H1 (cell line): ENCODE measurements around the gene TUBGCP3. TPM values are rescaled to one million over a fixed set of nuclear protein-coding genes. Genes with fewer than 3 reads are reported as not detected.

Source experiments
- CTCF ChIA-PET: fragments of 300-600 bp; sonication (Branson Sonifier 250); formaldehyde crosslinking; loops from one replicate; lab custom pipeline; 2021; ENCODE audit not compliant: partially characterized antibody; lab: Charles Lee
- POLR2A ChIA-PET: fragments of 300-600 bp; sonication (Branson Sonifier 250); formaldehyde crosslinking; loops from one replicate; lab custom pipeline; 2021; ENCODE audit warnings: inconsistent platforms; ENCODE audit not compliant: partially characterized antibody; lab: Charles Lee
- DNase-seq, 2 experiments: peaks; one replicate each; pipeline versions ENCODE4 v3.0.0 to v3.0.0-alpha.2; 2010 to 2022; ENCODE audit warnings: low spot score in 2 of 2, low read depth in 1 of 2, mixed read lengths in 1 of 2
- FAIRE-seq: peaks from 2 replicates; lab custom pipeline; 2011; peaks lifted over from hg19 to GRCh38; lab: Jason Lieb, UNC
- H2AFZ ChIP-seq: 2 replicates; pipeline ENCODE4 v1.8.1; 2012; ENCODE audit warnings: low read length, inconsistent platforms
- H2AK5ac ChIP-seq: 2 replicates; pipeline ENCODE4 v1.6.1; 2013; ENCODE audit warnings: low read depth, low read length
- H2BK120ac ChIP-seq: replicated peaks from 2 replicates; pipeline ENCODE3; 2013; ENCODE audit warnings: low read depth, low read length, inconsistent platforms
- H2BK12ac ChIP-seq: 2 replicates; pipeline ENCODE4 v1.6.1; 2013; ENCODE audit warnings: low read depth, low read length
- H2BK15ac ChIP-seq: 2 replicates; pipeline ENCODE4 v1.6.1; 2013; ENCODE audit warnings: low read length
- H2BK20ac ChIP-seq: 2 replicates; pipeline ENCODE4 v1.6.1; 2013; ENCODE audit warnings: low read length
- H2BK5ac ChIP-seq: 2 replicates; pipeline ENCODE4 v1.6.1; 2013; ENCODE audit warnings: low read depth, low read length
- H3K14ac ChIP-seq: 2 replicates; pipeline ENCODE4 v1.6.1; 2013; ENCODE audit warnings: inconsistent platforms; ENCODE audit not compliant: insufficient read length
- H3K18ac ChIP-seq: 2 replicates; pipeline ENCODE4 v1.6.1; 2013; ENCODE audit warnings: low read length; ENCODE audit errors: extremely low read depth
- H3K23ac ChIP-seq: 2 replicates; pipeline ENCODE4 v1.6.1; 2013; ENCODE audit warnings: inconsistent platforms; ENCODE audit not compliant: insufficient read length
- H3K23me2 ChIP-seq: 2 replicates; pipeline ENCODE4 v1.6.1; 2013; ENCODE audit warnings: low read depth, low read length
- H3K27ac ChIP-seq: 2 replicates; pipeline ENCODE4 v1.6.1; 2011; ENCODE audit warnings: low read depth, low read length, inconsistent platforms
- H3K27me3 ChIP-seq, 4 experiments: replicated peaks in 1 of 4; 1 replicate in 1 of 4; 2 replicates in 3 of 4; pipeline versions ENCODE4 v1.6.1 to v1.8.1; 2011 to 2013; ENCODE audit warnings: low read length in 3 of 4, mild to moderate bottlenecking in 3 of 4, inconsistent platforms in 2 of 4, mixed read lengths in 2 of 4, moderate library complexity in 1 of 4; ENCODE audit not compliant: control insufficient read depth in 3 of 4, insufficient read depth in 3 of 4; ENCODE audit errors: extremely low read depth in 1 of 4
- H3K36me3 ChIP-seq, 4 experiments: 2 replicates each; pipeline versions ENCODE4 v1.6.1 to v1.8.1; 2011 to 2013; ENCODE audit warnings: mild to moderate bottlenecking in 4 of 4, low read length in 3 of 4, moderate library complexity in 2 of 4, control low read depth in 1 of 4, inconsistent platforms in 1 of 4; ENCODE audit not compliant: insufficient read depth in 4 of 4, control insufficient read depth in 2 of 4
- H3K4ac ChIP-seq: replicated peaks from 2 replicates; pipeline ENCODE3; 2013; ENCODE audit warnings: low read length, low read depth, mixed read lengths, inconsistent platforms; ENCODE audit not compliant: insufficient read length
- H3K4me1 ChIP-seq, 4 experiments: replicated peaks in 1 of 4; 1 replicate in 1 of 4; 2 replicates in 3 of 4; pipeline versions ENCODE4 v1.6.1 to v1.8.1; 2011 to 2013; ENCODE audit warnings: low read length in 3 of 4, inconsistent platforms in 2 of 4, mixed read lengths in 1 of 4; ENCODE audit not compliant: insufficient read depth in 4 of 4, control insufficient read depth in 3 of 4
- H3K4me2 ChIP-seq, 2 experiments: 2 replicates each; pipeline versions ENCODE4 v1.6.1 to v1.8.1; 2011 to 2013; ENCODE audit warnings: low read depth in 2 of 2, low read length in 2 of 2, control low read depth in 1 of 2, inconsistent platforms in 1 of 2, mild to moderate bottlenecking in 1 of 2; ENCODE audit not compliant: insufficient read depth in 1 of 2
- H3K4me3 ChIP-seq, 4 experiments: fragments of 200-600, 300-600 bp in 1 of 4; sonication (generic), shearing (Covaris generic), sonication (Bioruptor Twin) in 1 of 4; 2 replicates each; pipeline versions ENCODE4 v1.5.1 to v1.8.1; 2011 to 2016; ENCODE audit warnings: low read length in 4 of 4, low read depth in 3 of 4, control low read depth in 2 of 4, inconsistent platforms in 2 of 4, mild to moderate bottlenecking in 2 of 4, mixed read lengths in 1 of 4, moderate library complexity in 1 of 4; ENCODE audit not compliant: insufficient read depth in 2 of 4; ENCODE audit errors: extremely low read depth in 1 of 4
- H3K56ac ChIP-seq: replicated peaks from 2 replicates; pipeline ENCODE3; 2013; ENCODE audit warnings: low read depth, mild to moderate bottlenecking, mixed read lengths, low read length, inconsistent platforms; ENCODE audit not compliant: insufficient read length
- H3K79me1 ChIP-seq: 2 replicates; pipeline ENCODE4 v1.6.1; 2013; ENCODE audit warnings: low read depth, low read length, control low read depth
- H3K79me2 ChIP-seq, 2 experiments: 2 replicates each; pipeline versions ENCODE4 v1.6.1 to v1.8.1; 2012 to 2013; ENCODE audit warnings: low read length in 2 of 2, mild to moderate bottlenecking in 2 of 2, inconsistent platforms in 1 of 2; ENCODE audit not compliant: insufficient read depth in 2 of 2, control insufficient read depth in 1 of 2
- H3K9ac ChIP-seq, 4 experiments: replicated peaks in 1 of 4; 1 replicate in 1 of 4; 2 replicates in 3 of 4; pipeline versions ENCODE4 v1.6.1 to v1.8.1; 2011 to 2013; ENCODE audit warnings: low read depth in 3 of 4, low read length in 3 of 4, control low read depth in 2 of 4, mild to moderate bottlenecking in 2 of 4, moderate library complexity in 2 of 4, inconsistent platforms in 1 of 4; ENCODE audit errors: extremely low read depth in 1 of 4
- H3K9me3 ChIP-seq, 2 experiments: 2 replicates each; pipeline versions ENCODE4 v1.6.1 to v1.8.1; 2012 to 2013; ENCODE audit warnings: mild to moderate bottlenecking in 2 of 2, moderate library complexity in 2 of 2, control low read depth in 1 of 2, inconsistent platforms in 1 of 2, low read depth in 1 of 2, low read length in 1 of 2, mixed read lengths in 1 of 2; ENCODE audit not compliant: insufficient read depth in 2 of 2
- H4K20me1 ChIP-seq, 2 experiments: replicated peaks in 1 of 2; 2 replicates each; pipeline versions ENCODE3 to v1.8.1; 2011 to 2013; ENCODE audit warnings: inconsistent platforms in 2 of 2, low read length in 2 of 2, mild to moderate bottlenecking in 1 of 2; ENCODE audit not compliant: insufficient read depth in 2 of 2, control insufficient read depth in 1 of 2
- H4K5ac ChIP-seq: 2 replicates; pipeline ENCODE4 v1.6.1; 2013; ENCODE audit warnings: low read length, low read depth, mixed read lengths, inconsistent platforms; ENCODE audit not compliant: insufficient read length
- H4K8ac ChIP-seq: 2 replicates; pipeline ENCODE4 v1.8.0; 2013; ENCODE audit warnings: mild to moderate bottlenecking, moderate library complexity, low read length, inconsistent platforms; ENCODE audit not compliant: insufficient read depth; ENCODE audit errors: extremely low read depth
- H4K91ac ChIP-seq: replicated peaks from 2 replicates; pipeline ENCODE3; 2013; ENCODE audit warnings: low read length, mixed read lengths, inconsistent platforms; ENCODE audit not compliant: insufficient read length
- CBX5 ChIP-seq: fragments of 300-800, 300-1000 bp; sonication (generic); IDR thresholded peaks from 2 replicates; pipeline ENCODE4 v1.7.1; 2016; ENCODE audit warnings: antibody characterized with exemption, low read length, low read depth
- CREB1 ChIP-seq: IDR thresholded peaks from 2 replicates; pipeline ENCODE4 v1.6.1; 2012; ENCODE audit warnings: inconsistent platforms
- EZH2 ChIP-seq: fragments of 200-600 bp; sonication (generic); IDR thresholded peaks from 2 replicates; pipeline ENCODE4 v1.7.1; 2012; ENCODE audit warnings: low read depth, mild to moderate bottlenecking, moderate library complexity, low read length, inconsistent platforms; ENCODE audit not compliant: severe bottlenecking
- FOSL1 ChIP-seq: IDR thresholded peaks from 2 replicates; pipeline ENCODE4 v1.6.1; 2011; ENCODE audit warnings: mild to moderate bottlenecking, low read depth, low read length, moderate library complexity; ENCODE audit not compliant: insufficient read depth
- HDAC2 ChIP-seq, 2 experiments: fragments of 300-600 bp in 1 of 2; sonication (generic) in 1 of 2; IDR thresholded peaks; 2 replicates each; pipeline ENCODE4 v1.6.1; 2011 to 2012; ENCODE audit warnings: low read depth in 2 of 2, low read length in 2 of 2, mild to moderate bottlenecking in 2 of 2, moderate library complexity in 2 of 2, borderline replicate concordance in 1 of 2, inconsistent platforms in 1 of 2
- KDM1A ChIP-seq: fragments of 200-600, 300-600 bp; sonication (generic); IDR thresholded peaks from 2 replicates; pipeline ENCODE4 v1.7.1; 2016; ENCODE audit warnings: mild to moderate bottlenecking, low read length, borderline replicate concordance
- RBBP5 ChIP-seq: IDR thresholded peaks from 2 replicates; pipeline ENCODE4 v1.7.1; 2012; ENCODE audit warnings: low read depth, mild to moderate bottlenecking, inconsistent platforms, low read length, moderate library complexity, borderline replicate concordance
- RNF2 ChIP-seq: fragments of 200-900, 300-1000 bp; sonication (generic); IDR thresholded peaks from 2 replicates; pipeline ENCODE4 v1.7.1; 2016; ENCODE audit warnings: borderline replicate concordance, low read depth, mild to moderate bottlenecking, antibody characterized with exemption, low read length; ENCODE audit not compliant: poor library complexity, severe bottlenecking; ENCODE audit errors: missing control alignments
- SAP30 ChIP-seq: fragments of 300-600 bp; sonication (generic); IDR thresholded peaks from 2 replicates; pipeline ENCODE4 v1.7.1; 2012; ENCODE audit warnings: low read length, moderate library complexity, mild to moderate bottlenecking, inconsistent platforms; ENCODE audit not compliant: insufficient read depth, insufficient replicate concordance
- TAF1 ChIP-seq: IDR thresholded peaks from 2 replicates; pipeline ENCODE4 v1.6.1; 2011; ENCODE audit warnings: mild to moderate bottlenecking, low read depth, low read length
- TAF7 ChIP-seq: optimal IDR thresholded peaks from 2 replicates; pipeline ENCODE3; 2011; ENCODE audit warnings: low read depth, mild to moderate bottlenecking, inconsistent platforms, low read length, moderate library complexity, borderline replicate concordance
- YY1 ChIP-seq: IDR thresholded peaks from 2 replicates; pipeline ENCODE4 v1.6.1; 2011; ENCODE audit warnings: low read depth, mild to moderate bottlenecking, low read length
- WGBS, 2 experiments: shearing (Covaris generic) in 1 of 2; methylation state at CpG; one replicate each; pipeline versions ENCODE4 v1.1.6 to v1.1.7; 2013 to 2015; ENCODE audit warnings: low lambda C conversion rate in 2 of 2, mixed read lengths in 2 of 2, inconsistent platforms in 1 of 2, low coverage in 1 of 2, missing lambda C conversion rate in 1 of 2; ENCODE audit not compliant: insufficient replicate concordance in 2 of 2, insufficient coverage in 1 of 2, insufficient read length in 1 of 2; ENCODE audit errors: extremely low coverage in 1 of 2, missing lambda C conversion rate in 1 of 2; 5-methylcytosine and 5-hydroxymethylcytosine counted together
- polyA plus RNA-seq, 7 experiments: library from polyadenylated mRNA; depleted of rRNA in 3 of 7; stranded (reverse) in 5 of 7; unstranded in 2 of 7; fragments of >200 nt in 5 of 7; fragments of 200-250 nt in 2 of 7; gene quantifications; 1 replicate in 5 of 7; 2 replicates in 1 of 7; 4 replicates in 1 of 7; pipeline versions ENCODE4 v1.2.1 to v1.2.3, GENCODE V29; 2011 to 2013; ENCODE audit warnings: missing spikeins in 2 of 7, mixed read lengths in 2 of 7
- total RNA-seq: library from RNA; stranded (reverse); fragmentation: NEBNext Ultra II Directional; extraction: Animal tissue kit (Norgen Biotek cat#: 25700); gene quantifications from 2 replicates; pipeline ENCODE4 v1.2.1, GENCODE V29; 2021

The TUBGCP3 gene
- total and polyA plus RNA-seq, 2 of the 8 experiments (the other 6 are each of a cell fraction or from before 2014, with no cell fraction given): 27.0 to 31.7 TPM

DNA sequence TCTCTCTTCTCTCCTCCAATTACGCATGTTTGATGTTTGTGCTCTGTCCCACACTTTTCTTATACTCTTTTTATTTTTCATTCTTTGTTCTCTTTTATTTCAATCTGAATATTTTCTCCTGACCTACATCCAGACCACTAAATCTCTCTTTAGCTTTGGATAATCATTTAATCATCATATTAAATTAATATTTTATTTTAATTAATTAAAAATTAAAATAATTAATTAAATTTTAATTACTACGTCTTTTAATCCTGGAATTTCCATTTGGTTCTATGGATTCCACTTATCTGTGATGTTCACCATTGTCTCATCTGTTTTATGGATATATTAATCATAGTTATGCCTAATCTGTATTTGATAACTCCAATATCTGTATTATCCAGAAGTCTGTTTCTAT, 149.4 kb downstream of the TUBGCP3 start:
- no peak overlapping the region for H3K4me3 ChIP-seq
- H3K23ac ChIP-seq: no peak overlapping the region
- H3K27ac ChIP-seq: no peak overlapping the region
- no peaks in the 10 kb centered on the region for H3K36me3 ChIP-seq
- WGBS, 2 experiments: 74% methylated on average over 2 of the region's 2 CpGs; no CpG with 5 or more reads in 1 of the 2 experiments
- POLR2A ChIA-PET: no interaction called here
- H4K5ac ChIP-seq: no peak overlapping the region
- CTCF ChIA-PET: interaction anchor here (1.3 kb wide), 1 partner anchor 103 kb away, joined by 3 read pairs; no protein-coding TSS in a partner anchor
- H3K23me2 ChIP-seq: peaks cover 1% of the 10 kb centered on the region; the same call in 1 of the 2 replicates
- H2BK15ac ChIP-seq: no peak overlapping the region
- no peak for FAIRE-seq
- 0 out of 4 replicates have a peak, but pooled peaks cover 0 to 2% of the 10 kb centered on the region in 2 experiments for H3K79me2 ChIP-seq
- peaks cover 2 to 16% of the 10 kb centered on the region in 2 experiments; a peak in 2 of 4 replicates for H3K9me3 ChIP-seq
- no peak overlapping the region for H2BK20ac ChIP-seq
- no peak overlapping the region for H3K14ac ChIP-seq
- H3K4me2 ChIP-seq: no peak overlapping the region
- no peak overlapping the region for H3K9ac ChIP-seq
- H3K18ac ChIP-seq: no peak overlapping the region
- peaks cover 0 to 4% (median under 1%) of the 10 kb centered on the region in 4 experiments; a peak in 2 of 7 replicates for H3K4me1 ChIP-seq
- no peak overlapping the region for H2AK5ac ChIP-seq
- H2AFZ ChIP-seq: no peak overlapping the region
- no peak overlapping the region for H3K56ac ChIP-seq
- H3K27me3 ChIP-seq: peaks cover 0 to 2% (median under 1%) of the 10 kb centered on the region in 4 experiments; a peak in 4 of 7 replicates
- H4K8ac ChIP-seq: no peak overlapping the region
- H4K20me1 ChIP-seq: peaks cover 0 to 3% of the 10 kb centered on the region in 2 experiments
- no peak overlapping the region for H2BK5ac ChIP-seq
- no peak overlapping the region for H3K4ac ChIP-seq
- no peak overlapping the region for H2BK12ac ChIP-seq
- H4K91ac ChIP-seq: no peak overlapping the region
- DNase-seq: no peak
- H3K79me1 ChIP-seq: peaks cover 3% of the 10 kb centered on the region; the same call in 1 of the 2 replicates
- no peak overlapping the region for H2BK120ac ChIP-seq
- no peak for TF ChIP-seq TAF7
- no peak for TF ChIP-seq CBX5
- TF ChIP-seq KDM1A: no peak
- TF ChIP-seq RBBP5: no peak
- no peak for TF ChIP-seq SAP30
- TF ChIP-seq FOSL1: no peak
- no peak for TF ChIP-seq CREB1
- no peak for TF ChIP-seq EZH2
- TF ChIP-seq TAF1: no peak
- no peak for TF ChIP-seq YY1
- TF ChIP-seq RNF2: no peak
- TF ChIP-seq HDAC2 (IDR thresholded peaks at IDR 0.05; ENCODE audit: borderline replicate concordance in 1 of 2, low read depth in 2 of 2, low read length in 2 of 2): no peak
